Body of pancreas (tissue), 4 donors: ENCODE data around the gene TCEAL2.

Source experiments
- CTCF ChIP-seq, 7 experiments: fragments of 450-650 bp in 4 of 7; fragments of 200-600 bp in 3 of 7; sonication (generic) in 3 of 7; IDR thresholded peaks; one replicate each; pipeline ENCODE4 v1.5.1; 2016 to 2019; ENCODE audit warnings: antibody characterized with exemption in 7 of 7
- POLR2A ChIP-seq, 3 donors: fragments of 450-650 bp; IDR thresholded peaks; one replicate each; pipeline ENCODE4 v1.6.1; 2016; ENCODE audit warnings: antibody characterized with exemption in 3 of 3, mild to moderate bottlenecking in 2 of 3

- no peak for TF ChIP-seq CTCF (IDR thresholded peaks at IDR 0.05)
- TF ChIP-seq POLR2A (IDR thresholded peaks at IDR 0.05): no peak
Measured at GRCh38 chrX:102113367-102113766, 12.1 kb upstream of the TCEAL2 start.
